ENCODE results near the gene KCNK4.
A peak's percentile ranks its signal among the peaks of the same experiment; 100 is the strongest.

The KCNK4 gene

GRCh38 chr11:64264371-64264852 is 26.7 kb upstream of the KCNK4 start:
- H3K36me3 ChIP-seq (ENCODE audit: insufficient read depth, low read length), result peaks cover 30% of the 10 kb centered on the region; the same call in 1 of the 2 replicates
- no peaks in the 10 kb centered on the region for H3K9me3 ChIP-seq (ENCODE audit: low read depth, low read length)
- H3K9ac ChIP-seq (ENCODE audit: insufficient read length), result no peak overlapping the region
- no peak overlapping the region for H3K4me3 ChIP-seq
- peak overlapping the region; percentile 62 for H3K27ac ChIP-seq
- DNase-seq (ENCODE audit: low read depth, low spot score), result no peak
- TF ChIP-seq FOXP2 (optimal IDR thresholded peaks at IDR 0.05; ENCODE audit: control extremely low read depth, extremely low read length, insufficient read depth) (no peak), EZH2 (IDR thresholded peaks at IDR 0.05) (no peak), POLR2AphosphoS5 (IDR thresholded peaks at IDR 0.05; ENCODE audit: borderline replicate concordance, low read depth, low read length) (no peak)

- Histone ChIP-seq H3K4me3 (no peak overlapping the region), H3K9me3 (ENCODE audit: low read depth, low read length) (no peaks in the 10 kb centered on the region), H3K27ac (no peak overlapping the region), H3K9ac (ENCODE audit: insufficient read length) (no peak overlapping the region), H3K36me3 (ENCODE audit: insufficient read depth, low read length) (peaks cover 24% of the 10 kb centered on the region; the same call in 1 of the 2 replicates)
- DNase-seq (ENCODE audit: low read depth, low spot score), result no peak
- TF ChIP-seq FOXP2 (optimal IDR thresholded peaks at IDR 0.05; ENCODE audit: control extremely low read depth, extremely low read length, insufficient read depth), result no peak
- TF ChIP-seq EZH2 (IDR thresholded peaks at IDR 0.05), result no peak
- no peak for TF ChIP-seq POLR2AphosphoS5 (IDR thresholded peaks at IDR 0.05; ENCODE audit: borderline replicate concordance, low read depth, low read length)
Measured at GRCh38 chr11:64265176-64266160, 25.6 kb upstream of the KCNK4 start.

GRCh38 chr11:64266339-64266738 is 24.8 kb upstream of the KCNK4 start:
- no peaks in the 10 kb centered on the region for H3K9me3 ChIP-seq (ENCODE audit: low read depth, low read length)
- H3K4me3 ChIP-seq, result no peak overlapping the region
- no peak for DNase-seq (ENCODE audit: low read depth, low spot score)
- TF ChIP-seq EZH2 (IDR thresholded peaks at IDR 0.05) (no peak), FOXP2 (optimal IDR thresholded peaks at IDR 0.05; ENCODE audit: control extremely low read depth, extremely low read length, insufficient read depth) (no peak), POLR2AphosphoS5 (IDR thresholded peaks at IDR 0.05; ENCODE audit: borderline replicate concordance, low read depth, low read length) (no peak)
- no peak overlapping the region for H3K9ac ChIP-seq (ENCODE audit: insufficient read length)
- H3K27ac ChIP-seq, result no peak overlapping the region
- H3K36me3 ChIP-seq (ENCODE audit: insufficient read depth, low read length), result peaks cover 24% of the 10 kb centered on the region; the same call in 1 of the 2 replicates

GRCh38 chr11:64267207-64267945 is 23.7 kb upstream of the KCNK4 start:
- DNase-seq (ENCODE audit: low read depth, low spot score), result no peak
- H3K9me3 ChIP-seq (ENCODE audit: low read depth, low read length), result no peaks in the 10 kb centered on the region
- TF ChIP-seq EZH2 (IDR thresholded peaks at IDR 0.05), result no peak
- no peak for TF ChIP-seq FOXP2 (optimal IDR thresholded peaks at IDR 0.05; ENCODE audit: control extremely low read depth, extremely low read length, insufficient read depth)
- H3K27ac ChIP-seq, result peak overlapping the region; percentile 70
- peaks cover 21% of the 10 kb centered on the region; the same call in 1 of the 2 replicates for H3K36me3 ChIP-seq (ENCODE audit: insufficient read depth, low read length)
- no peak overlapping the region for H3K4me3 ChIP-seq
- H3K9ac ChIP-seq (ENCODE audit: insufficient read length), result no peak overlapping the region

- Histone ChIP-seq H3K27ac (peak overlapping the region; percentile 95), H3K9ac (ENCODE audit: insufficient read length) (peak overlapping the region; percentile 92), H3K4me3 (peak overlapping the region; percentile 80), H3K9me3 (ENCODE audit: low read depth, low read length) (no peaks in the 10 kb centered on the region), H3K36me3 (ENCODE audit: insufficient read depth, low read length) (peaks cover 12% of the 10 kb centered on the region; the same call in 1 of the 2 replicates)
- DNase-seq (ENCODE audit: low read depth, low spot score), result no peak
- no peak for TF ChIP-seq FOXP2 (optimal IDR thresholded peaks at IDR 0.05; ENCODE audit: control extremely low read depth, extremely low read length, insufficient read depth)
- TF ChIP-seq POLR2AphosphoS5 (IDR thresholded peaks at IDR 0.05; ENCODE audit: borderline replicate concordance, low read depth, low read length), result no peak
- no peak for TF ChIP-seq EZH2 (IDR thresholded peaks at IDR 0.05)
Measured at GRCh38 chr11:64268025-64268892, 22.8 kb upstream of the KCNK4 start.

- TF ChIP-seq EZH2 (IDR thresholded peaks at IDR 0.05), result no peak
- TF ChIP-seq FOXP2 (optimal IDR thresholded peaks at IDR 0.05; ENCODE audit: control extremely low read depth, extremely low read length, insufficient read depth), result no peak
- TF ChIP-seq POLR2AphosphoS5 (IDR thresholded peaks at IDR 0.05; ENCODE audit: borderline replicate concordance, low read depth, low read length), result no peak
- H3K9me3 ChIP-seq (ENCODE audit: low read depth, low read length), result no peaks in the 10 kb centered on the region
- H3K36me3 ChIP-seq (ENCODE audit: insufficient read depth, low read length), result peaks cover 5% of the 10 kb centered on the region; the same call in 1 of the 2 replicates
- H3K27ac ChIP-seq, result peak overlapping the region; percentile 95
- peak overlapping the region; percentile 80 for H3K4me3 ChIP-seq
- H3K9ac ChIP-seq (ENCODE audit: insufficient read length), result peak overlapping the region; percentile 92
- no peak for DNase-seq (ENCODE audit: low read depth, low spot score)
Measured at GRCh38 chr11:64268893-64269539, 22.1 kb upstream of the KCNK4 start.

GRCh38 chr11:64269540-64270220 is 21.4 kb upstream of the KCNK4 start:
- Histone ChIP-seq H3K36me3 (ENCODE audit: insufficient read depth, low read length) (peaks cover 4% of the 10 kb centered on the region; the same call in 1 of the 2 replicates), H3K4me3 (peak overlapping the region; percentile 80), H3K9ac (ENCODE audit: insufficient read length) (peak overlapping the region; percentile 92), H3K9me3 (ENCODE audit: low read depth, low read length) (no peaks in the 10 kb centered on the region), H3K27ac (peak overlapping the region; percentile 95)
- DNase-seq (ENCODE audit: low read depth, low spot score), result peak; percentile 98
- peak; percentile 78; the same call in 1 of the 2 replicates for TF ChIP-seq POLR2AphosphoS5 (IDR thresholded peaks at IDR 0.05; ENCODE audit: borderline replicate concordance, low read depth, low read length)
- no peak for TF ChIP-seq EZH2 (IDR thresholded peaks at IDR 0.05)

Measured in SK-N-MC (cell line).